Smooth muscle cell (in vitro differentiated cells): Measurements from ENCODE around the gene PANK4. TPM values are rescaled to one million over a fixed set of nuclear protein-coding genes. Genes with fewer than 3 reads are reported as not detected.

Experiments used
- DNase-seq: peaks from one replicate; lab custom pipeline; 2025; ENCODE audit not compliant: unreplicated experiment; lab: John Stamatoyannopoulos, UW
- H2AFZ ChIP-seq: fragments of 200-600 bp; sonication (generic); 2 replicates; pipeline ENCODE4 v1.6.0; 2016; ENCODE audit warnings: antibody characterized with exemption, low read depth, mild to moderate bottlenecking
- H3F3A ChIP-seq: fragments of 200-600 bp; sonication (generic); 2 replicates; pipeline ENCODE4 v1.6.0; 2017; ENCODE audit warnings: antibody characterized with exemption, low read depth
- H3K27ac ChIP-seq: fragments of 200-600 bp; sonication (generic); 2 replicates; pipeline ENCODE4 v1.5.1; 2016; ENCODE audit warnings: low read depth, mild to moderate bottlenecking
- H3K27me3 ChIP-seq: fragments of 200-600 bp; sonication (generic); 2 replicates; pipeline ENCODE4 v1.6.1; 2016; ENCODE audit warnings: low read depth, mild to moderate bottlenecking
- H3K36me3 ChIP-seq: fragments of 200-600 bp; sonication (generic); 2 replicates; pipeline ENCODE4 v1.5.1; 2016; ENCODE audit warnings: low read depth
- H3K4me1 ChIP-seq: fragments of 200-600 bp; sonication (generic); 2 replicates; pipeline ENCODE4 v1.5.1; 2016; ENCODE audit warnings: low read depth
- H3K4me2 ChIP-seq: fragments of 200-600 bp; sonication (generic); 2 replicates; pipeline ENCODE4 v1.6.0; 2016; ENCODE audit warnings: mild to moderate bottlenecking
- H3K4me3 ChIP-seq: fragments of 200-600 bp; sonication (generic); 2 replicates; pipeline ENCODE4 v1.5.1; 2016; ENCODE audit warnings: mild to moderate bottlenecking
- H3K79me2 ChIP-seq: fragments of 200-600 bp; sonication (generic); 2 replicates; pipeline ENCODE4 v1.6.0; 2016; ENCODE audit warnings: low read depth, mild to moderate bottlenecking
- H3K9ac ChIP-seq: fragments of 200-600 bp; sonication (generic); 2 replicates; pipeline ENCODE4 v1.6.0; 2016; ENCODE audit warnings: low read depth
- H3K9me3 ChIP-seq: fragments of 200-600 bp; sonication (generic); replicated peaks from 2 replicates; pipeline ENCODE4 v1.5.1; 2016; ENCODE audit warnings: low read depth
- H4K20me1 ChIP-seq: fragments of 200-600 bp; sonication (generic); 2 replicates; pipeline ENCODE4 v1.6.0; 2016; ENCODE audit warnings: low read depth
- CTCF ChIP-seq: fragments of 200-600 bp; sonication (generic); IDR thresholded peaks from 2 replicates; pipeline ENCODE4 v1.5.1; 2017; ENCODE audit warnings: borderline replicate concordance, mild to moderate bottlenecking, antibody characterized with exemption; ENCODE audit not compliant: insufficient read depth, poor library complexity, severe bottlenecking
- WGBS: methylation state at CpG from one replicate; pipeline ENCODE4 v1.1.7; 2016; ENCODE audit warnings: low lambda C conversion rate; 5-methylcytosine and 5-hydroxymethylcytosine counted together
- polyA plus RNA-seq: library from polyadenylated mRNA; unstranded; fragments of >200 nt; fragmentation: Nextera tagmentation; extraction: Ambion mirVana; gene quantifications from 2 replicates; pipeline ENCODE4 v1.2.1, GENCODE V29; 2016
- total RNA-seq: library from RNA; depleted of rRNA; stranded (reverse); fragments of >200 nt; gene quantifications from 2 replicates; pipeline ENCODE4 v1.2.3, GENCODE V29; 2014

Gene PANK4
- total and polyA plus RNA-seq, 2 experiments from 2014 or later: 28.4 to 28.7 TPM

- WGBS: 80% methylated on average over 17 of the region's 17 CpGs
- H3K36me3 ChIP-seq: no peaks in the 10 kb centered on the region
- no peak for TF ChIP-seq CTCF
- no peak overlapping the region for H3K9ac ChIP-seq
- H3K4me1 ChIP-seq: no peaks in the 10 kb centered on the region
- no peaks in the 10 kb centered on the region for H3K79me2 ChIP-seq
- H3K4me3 ChIP-seq: no peak overlapping the region
- no peaks in the 10 kb centered on the region for H3F3A ChIP-seq
- no peak for DNase-seq
- H3K27me3 ChIP-seq: no peaks in the 10 kb centered on the region
- no peak overlapping the region for H2AFZ ChIP-seq
- no peak overlapping the region for H3K4me2 ChIP-seq
- H3K9me3 ChIP-seq: no peaks in the 10 kb centered on the region
- no peak overlapping the region for H3K27ac ChIP-seq
- no peaks in the 10 kb centered on the region for H4K20me1 ChIP-seq
These were observed 63.0 kb downstream of the PANK4 start for GRCh38 chr1:2463396-2463795.

- Histone ChIP-seq H3K36me3 (no peaks in the 10 kb centered on the region), H3K4me3 (no peak overlapping the region), H3K79me2 (no peaks in the 10 kb centered on the region), H3K27me3 (no peaks in the 10 kb centered on the region), H3F3A (no peaks in the 10 kb centered on the region), H2AFZ (no peak overlapping the region), H3K27ac (no peak overlapping the region), H3K4me1 (no peaks in the 10 kb centered on the region), H3K9ac (no peak overlapping the region), H3K4me2 (no peak overlapping the region), H4K20me1 (no peaks in the 10 kb centered on the region), H3K9me3 (no peaks in the 10 kb centered on the region)
- 54% methylated on average over 15 of the region's 15 CpGs for WGBS
- no peak for TF ChIP-seq CTCF
- DNase-seq: no peak
These were observed 63.6 kb downstream of the PANK4 start for GRCh38 chr1:2462819-2463218.

- Histone ChIP-seq H3K27me3 (no peaks in the 10 kb centered on the region), H3K4me1 (no peaks in the 10 kb centered on the region), H3K79me2 (no peaks in the 10 kb centered on the region), H2AFZ (no peak overlapping the region), H3K4me2 (no peak overlapping the region), H3K36me3 (no peaks in the 10 kb centered on the region), H3K9me3 (no peaks in the 10 kb centered on the region), H3K9ac (no peak overlapping the region), H3K4me3 (no peak overlapping the region), H3F3A (no peaks in the 10 kb centered on the region), H3K27ac (no peak overlapping the region), H4K20me1 (no peaks in the 10 kb centered on the region)
- 88% methylated on average over 18 of the region's 18 CpGs for WGBS
- no peak for TF ChIP-seq CTCF
- DNase-seq: no peak
These were observed 65.2 kb downstream of the PANK4 start for GRCh38 chr1:2460996-2461751.

GRCh38 chr1:2460203-2460602 lies 66.2 kb downstream of the PANK4 start:
- Histone ChIP-seq H3F3A (no peaks in the 10 kb centered on the region), H3K27me3 (no peaks in the 10 kb centered on the region), H2AFZ (no peak overlapping the region), H3K4me1 (no peaks in the 10 kb centered on the region), H4K20me1 (no peaks in the 10 kb centered on the region), H3K9me3 (no peaks in the 10 kb centered on the region), H3K4me3 (no peak overlapping the region), H3K79me2 (no peaks in the 10 kb centered on the region), H3K27ac (no peak overlapping the region), H3K36me3 (no peaks in the 10 kb centered on the region), H3K9ac (no peak overlapping the region), H3K4me2 (no peak overlapping the region)
- DNase-seq: no peak
- TF ChIP-seq CTCF: no peak
- 90% methylated on average over 8 of the region's 8 CpGs for WGBS
